Tibial artery (tissue), 4 donors: ENCODE results near the gene CELF3.

ENCODE experiments used
- DNase-seq, 2 donors: peaks; one replicate each; pipeline ENCODE4 v3.0.0-alpha.2; 2019
- H3K27ac ChIP-seq, 2 donors: fragments of 200-600 bp; sonication (generic) in 1 of 2; 1 replicate in 1 of 2; 2 replicates in 1 of 2; pipeline ENCODE4 v1.5.1; 2018 to 2019; ENCODE audit warnings: mild to moderate bottlenecking in 1 of 2
- H3K27me3 ChIP-seq, 2 donors: fragments of 200-600 bp; sonication (generic) in 1 of 2; one replicate each; pipeline versions ENCODE4 v1.5.1 to v1.6.0; 2016 to 2019
- H3K36me3 ChIP-seq, 3 donors: fragments of 200-600 bp; sonication (generic) in 2 of 3; one replicate each; pipeline ENCODE4 v1.5.1; 2016 to 2019; ENCODE audit warnings: mild to moderate bottlenecking in 2 of 3
- H3K4me1 ChIP-seq, 4 donors: fragments of 200-600 bp; sonication (generic) in 2 of 4; 1 replicate in 3 of 4; 2 replicates in 1 of 4; pipeline ENCODE4 v1.5.1; 2016 to 2019
- H3K4me3 ChIP-seq, 2 donors: fragments of 200-600 bp; sonication (generic) in 1 of 2; 1 replicate in 1 of 2; 2 replicates in 1 of 2; pipeline ENCODE4 v1.5.1; 2018 to 2019; ENCODE audit warnings: mild to moderate bottlenecking in 2 of 2
- H3K9me3 ChIP-seq, 3 donors: fragments of 200-600 bp; sonication (generic) in 1 of 3; one replicate each; pipeline ENCODE4 v1.5.1; 2016 to 2019
- CTCF ChIP-seq, 2 experiments: fragments of 200-600 bp in 1 of 2; fragments of 450-650 bp in 1 of 2; IDR thresholded peaks; one replicate each; pipeline ENCODE4 v1.5.1; 2017 to 2019; ENCODE audit warnings: antibody characterized with exemption in 2 of 2, mild to moderate bottlenecking in 1 of 2, moderate library complexity in 1 of 2
- intact Hi-C: fragments of 100-400 bp; cut with DNase I; formaldehyde crosslinking; loops from one replicate; pipeline ENCODE4 v1.15.0; 2023; ENCODE audit warnings: low total_unique reads

The CELF3 gene

GRCh38 chr1:151716771-151717631 lies at the start of gene CELF3:
Gene CELF3, minus strand, starts transcription at chr1:151716803. Its CDS starts 783 bp downstream, at chr1:151716020.
- peak within 1 kb of the TSS in 1 of 2 donors; percentile 2 for H3K4me3 ChIP-seq
- no peak for DNase-seq
- no peak within 1 kb of the TSS for H3K27ac ChIP-seq
- no peaks in the 10 kb centered on the region for H3K36me3 ChIP-seq
- peaks cover 0 to 43% (median 33%) of the 10 kb centered on the region in 4 donors for H3K4me1 ChIP-seq
- H3K9me3 ChIP-seq: no peaks in the 10 kb centered on the region
- no peak for TF ChIP-seq CTCF (IDR thresholded peaks at IDR 0.05)
- intact Hi-C loops: no loop called here
- peaks cover 0 to 22% of the 10 kb centered on the region in 2 donors for H3K27me3 ChIP-seq

GRCh38 chr1:151763990-151764389 lies 47.4 kb upstream of the CELF3 start:
- no peak for TF ChIP-seq CTCF (IDR thresholded peaks at IDR 0.05)
- peaks cover 14 to 33% (median 22%) of the 10 kb centered on the region in 3 donors for H3K36me3 ChIP-seq
- peaks cover 0 to 15% (median 8%) of the 10 kb centered on the region in 4 donors for H3K4me1 ChIP-seq
- no peaks in the 10 kb centered on the region for H3K9me3 ChIP-seq
- no peak for DNase-seq
- no peaks in the 10 kb centered on the region for H3K27me3 ChIP-seq
- intact Hi-C loops: no loop called here
- H3K4me3 ChIP-seq: peak overlapping the region; percentile 69 to 75
- peak overlapping the region; percentile 86 to 89 for H3K27ac ChIP-seq

- Histone ChIP-seq H3K4me1 (peaks cover 0 to 15% (median 8%) of the 10 kb centered on the region in 4 donors), H3K4me3 (peak within 1 kb of the TSS; percentile 69 to 75), H3K27ac (peak within 1 kb of the TSS; percentile 86 to 89), H3K27me3 (no peaks in the 10 kb centered on the region), H3K9me3 (no peaks in the 10 kb centered on the region), H3K36me3 (peaks cover 14 to 40% (median 28%) of the 10 kb centered on the region in 3 donors)
- TF ChIP-seq CTCF (IDR thresholded peaks at IDR 0.05): no peak
- DNase-seq: peak; percentile 78 to 84
- intact Hi-C loops: no loop called here
Measured at GRCh38 chr1:151762941-151763921, 46.6 kb upstream of the CELF3 start, which contains the start of gene MRPL9. Gene MRPL9, minus strand, starts transcription at chr1:151763496. Its CDS starts 17 bp downstream, at chr1:151763479.

- no peak for TF ChIP-seq CTCF (IDR thresholded peaks at IDR 0.05)
- Histone ChIP-seq H3K27me3 (no peaks in the 10 kb centered on the region), H3K36me3 (peaks cover 14 to 56% (median 28%) of the 10 kb centered on the region in 3 donors), H3K27ac (no peak overlapping the region), H3K4me1 (peaks cover 0 to 15% (median 8%) of the 10 kb centered on the region in 4 donors), H3K4me3 (no peak overlapping the region), H3K9me3 (no peaks in the 10 kb centered on the region)
- intact Hi-C loops: no loop called here
- no peak for DNase-seq
Measured at GRCh38 chr1:151760597-151761385, 44.2 kb upstream of the CELF3 start.

- intact Hi-C loops: no loop called here
- no peak for TF ChIP-seq CTCF (IDR thresholded peaks at IDR 0.05)
- Histone ChIP-seq H3K4me1 (peaks cover 0 to 14% (median 7%) of the 10 kb centered on the region in 4 donors), H3K9me3 (no peaks in the 10 kb centered on the region), H3K27me3 (no peaks in the 10 kb centered on the region), H3K27ac (no peak overlapping the region), H3K36me3 (peaks cover 14 to 56% (median 28%) of the 10 kb centered on the region in 3 donors), H3K4me3 (no peak overlapping the region)
- no peak for DNase-seq
Measured at GRCh38 chr1:151759241-151759640, 42.6 kb upstream of the CELF3 start.
